Brain microvascular endothelial cell (primary cell): ENCODE measurements around the gene INSYN2B.

Experiments used
- DNase-seq: peaks from one replicate; pipeline ENCODE4 v3.0.0-alpha.2; 2020
- H3K27ac ChIP-seq: fragments of 250-450 bp; sonication (Bioruptor Pico); 2 replicates; pipeline ENCODE4 v1.5.1; 2020; ENCODE audit warnings: mild to moderate bottlenecking, moderate library complexity
- H3K27me3 ChIP-seq: fragments of 250-450 bp; sonication (Bioruptor Pico); replicated peaks from 2 replicates; pipeline ENCODE4 v1.5.1; 2020; ENCODE audit warnings: mild to moderate bottlenecking
- H3K36me3 ChIP-seq: fragments of 250-450 bp; sonication (Bioruptor Pico); replicated peaks from 2 replicates; pipeline ENCODE4 v1.5.1; 2020; ENCODE audit warnings: mild to moderate bottlenecking
- H3K4me3 ChIP-seq: 2 replicates; pipeline ENCODE4 v1.5.1; 2011; ENCODE audit warnings: low read depth, mild to moderate bottlenecking, control low read depth, low read length, moderate library complexity
- in situ Hi-C: cut with HindIII; loops from 2 replicates; pipeline ENCODE4 v1.10.0; 2017; ENCODE audit warnings: low sequenced_read_pairs, low pct_ligation_motif_present
- TF ChIP-seq, protein P1 (sequence below): IDR thresholded peaks from 2 replicates; pipeline ENCODE4 v1.5.1; 2011; ENCODE audit warnings: low read depth, mild to moderate bottlenecking, moderate library complexity, low read length, control low read depth, inconsistent platforms; ENCODE audit errors: missing control alignments

INSYN2B gene

DNA sequence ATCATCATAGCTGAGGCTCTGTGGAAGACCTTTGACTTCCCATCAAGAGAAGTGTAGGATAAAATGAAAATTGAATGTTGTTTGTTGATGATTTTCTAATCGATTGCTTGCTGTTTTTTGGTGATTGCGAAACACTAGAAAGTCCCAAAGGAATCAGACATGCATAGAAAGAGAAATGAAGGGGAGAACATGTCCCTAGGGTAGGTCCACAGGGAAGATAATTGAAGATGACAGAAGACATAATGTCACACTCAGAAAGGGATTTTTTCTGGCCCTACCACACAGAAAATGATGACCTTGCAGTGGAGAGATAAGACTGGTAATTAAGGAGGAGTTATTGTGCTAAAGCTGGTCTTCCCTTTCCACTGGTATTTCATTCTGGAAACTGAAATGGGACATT, 62.8 kb downstream of the INSYN2B start:
- no peak overlapping the region for H3K4me3 ChIP-seq

DNA sequence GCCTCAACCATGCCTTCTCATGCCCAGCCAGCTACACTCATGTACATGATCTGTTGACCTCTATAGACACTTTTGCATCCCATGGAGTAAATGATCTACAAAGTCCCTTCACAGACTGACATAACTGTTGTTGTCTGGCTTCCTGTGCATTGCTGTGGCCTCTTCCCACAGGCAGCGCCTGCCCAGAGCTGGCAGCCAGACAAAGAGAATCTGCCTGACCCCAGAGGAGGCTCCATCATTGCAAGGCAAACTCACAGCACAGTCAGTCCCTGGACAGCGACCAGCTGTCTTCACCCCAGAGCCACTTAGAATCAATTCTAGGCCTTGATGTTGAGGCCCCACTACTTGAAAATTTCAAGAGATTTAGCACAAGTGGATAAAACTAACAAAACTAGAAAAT, 65.5 kb downstream of the INSYN2B start:
- TF ChIP-seq, protein P1, sequence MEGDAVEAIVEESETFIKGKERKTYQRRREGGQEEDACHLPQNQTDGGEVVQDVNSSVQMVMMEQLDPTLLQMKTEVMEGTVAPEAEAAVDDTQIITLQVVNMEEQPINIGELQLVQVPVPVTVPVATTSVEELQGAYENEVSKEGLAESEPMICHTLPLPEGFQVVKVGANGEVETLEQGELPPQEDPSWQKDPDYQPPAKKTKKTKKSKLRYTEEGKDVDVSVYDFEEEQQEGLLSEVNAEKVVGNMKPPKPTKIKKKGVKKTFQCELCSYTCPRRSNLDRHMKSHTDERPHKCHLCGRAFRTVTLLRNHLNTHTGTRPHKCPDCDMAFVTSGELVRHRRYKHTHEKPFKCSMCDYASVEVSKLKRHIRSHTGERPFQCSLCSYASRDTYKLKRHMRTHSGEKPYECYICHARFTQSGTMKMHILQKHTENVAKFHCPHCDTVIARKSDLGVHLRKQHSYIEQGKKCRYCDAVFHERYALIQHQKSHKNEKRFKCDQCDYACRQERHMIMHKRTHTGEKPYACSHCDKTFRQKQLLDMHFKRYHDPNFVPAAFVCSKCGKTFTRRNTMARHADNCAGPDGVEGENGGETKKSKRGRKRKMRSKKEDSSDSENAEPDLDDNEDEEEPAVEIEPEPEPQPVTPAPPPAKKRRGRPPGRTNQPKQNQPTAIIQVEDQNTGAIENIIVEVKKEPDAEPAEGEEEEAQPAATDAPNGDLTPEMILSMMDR, result no peak
- no peaks in the 10 kb centered on the region for H3K36me3 ChIP-seq
- peak; percentile 57 for DNase-seq
- no peak overlapping the region for H3K27ac ChIP-seq
- H3K4me3 ChIP-seq, result no peak overlapping the region
- H3K27me3 ChIP-seq, result no peaks in the 10 kb centered on the region
- in situ Hi-C loops, result no loop called here

More for the DNA sequence above, 62.8 kb downstream of the INSYN2B start:
- no peak overlapping the region for H3K27ac ChIP-seq
- in situ Hi-C loops, result no loop called here
- H3K27me3 ChIP-seq, result no peaks in the 10 kb centered on the region
- no peak for DNase-seq
- TF ChIP-seq, protein P1, result no peak
- no peaks in the 10 kb centered on the region for H3K36me3 ChIP-seq

DNA sequence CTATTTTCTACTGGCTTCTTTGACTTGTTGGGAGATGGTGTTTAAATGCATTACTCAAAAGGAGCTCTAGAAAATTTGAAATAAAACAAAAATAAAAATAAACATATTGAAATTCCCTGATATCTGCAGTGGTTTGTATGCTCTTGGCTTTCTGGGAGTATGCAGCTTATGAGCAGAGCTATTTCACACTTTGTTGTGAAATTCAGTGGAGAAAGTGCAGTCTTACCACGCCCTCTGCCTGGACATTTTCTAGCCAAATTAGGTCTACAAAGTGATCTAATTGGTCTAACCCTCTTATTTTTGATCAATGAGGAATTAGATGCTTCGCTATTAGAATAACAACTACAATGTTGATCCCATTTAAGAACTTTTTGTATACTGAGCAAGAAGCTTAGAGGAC, 66.8 kb downstream of the INSYN2B start:
- in situ Hi-C loops, result no loop called here
- Histone ChIP-seq H3K4me3 (no peak overlapping the region), H3K36me3 (no peaks in the 10 kb centered on the region), H3K27ac (no peak overlapping the region), H3K27me3 (no peaks in the 10 kb centered on the region)
- no peak for DNase-seq
- TF ChIP-seq, protein P1, result no peak

- in situ Hi-C loops, result no loop called here
- H3K4me3 ChIP-seq, result no peak overlapping the region
- DNase-seq, result no peak
- H3K27me3 ChIP-seq, result no peaks in the 10 kb centered on the region
- H3K27ac ChIP-seq, result no peak overlapping the region
- H3K36me3 ChIP-seq, result no peaks in the 10 kb centered on the region
- TF ChIP-seq, protein P1, result no peak
These were observed 68.7 kb downstream of the INSYN2B start for GRCh38 chr5:169911448-169912212.

DNA sequence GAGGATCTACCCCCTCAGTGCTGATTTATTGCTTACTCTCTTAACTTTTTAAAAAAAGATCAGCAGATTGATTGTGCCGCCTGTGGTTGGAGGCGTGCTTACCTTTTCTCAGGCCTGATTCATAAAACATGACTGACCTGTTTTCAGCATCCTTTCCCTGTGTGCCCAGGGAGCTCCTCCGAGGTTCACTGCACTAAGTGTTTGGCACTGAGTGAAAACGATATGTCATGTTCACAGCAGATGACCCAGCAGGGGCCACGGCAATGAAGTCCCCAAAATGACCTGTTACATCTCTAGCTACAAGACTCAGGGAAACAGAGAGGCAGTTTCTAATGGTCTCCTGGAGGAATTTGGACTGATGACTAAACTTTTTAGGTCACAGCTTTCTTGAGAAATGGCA, 69.9 kb downstream of the INSYN2B start:
- Histone ChIP-seq H3K27ac (no peak overlapping the region), H3K27me3 (no peaks in the 10 kb centered on the region), H3K4me3 (no peak overlapping the region), H3K36me3 (no peaks in the 10 kb centered on the region)
- in situ Hi-C loops, result no loop called here
- DNase-seq, result no peak
- TF ChIP-seq, protein P1, result no peak

DNA sequence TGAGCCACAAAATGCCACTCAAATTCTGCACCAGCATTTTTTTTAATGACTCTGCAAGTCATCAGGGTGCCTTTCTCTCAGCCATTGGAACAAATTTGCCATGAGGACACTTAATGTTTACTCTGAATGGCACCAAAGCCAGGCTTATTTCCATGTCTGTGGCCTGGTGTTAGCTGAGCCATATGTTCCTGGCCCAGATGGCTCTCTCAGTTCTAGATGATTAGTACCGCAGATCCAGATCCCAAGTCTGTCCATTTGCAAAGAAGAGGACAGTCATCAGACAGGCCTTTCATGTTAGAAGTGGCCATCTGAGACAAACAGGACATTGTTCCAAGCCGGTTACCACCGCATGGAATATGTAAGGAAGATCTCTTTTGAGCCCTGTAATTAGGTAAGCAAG, 70.3 kb downstream of the INSYN2B start:
- in situ Hi-C loops, result no loop called here

More for the DNA sequence above, 70.3 kb downstream of the INSYN2B start:
- H3K36me3 ChIP-seq, result no peaks in the 10 kb centered on the region
- H3K4me3 ChIP-seq, result no peak overlapping the region
- DNase-seq, result no peak
- H3K27ac ChIP-seq, result no peak overlapping the region
- H3K27me3 ChIP-seq, result no peaks in the 10 kb centered on the region
- TF ChIP-seq, protein P1, result no peak
